Ovary (tissue), 3 donors: ENCODE results near the gene TEX29.

Experiments
- CTCF ChIP-seq, 3 donors: fragments of 450-650 bp in 2 of 3; fragments of 200-600 bp in 1 of 3; IDR thresholded peaks; one replicate each; pipeline versions ENCODE4 v1.5.1 to v1.8.0; 2016 to 2022; ENCODE audit warnings: antibody characterized with exemption in 3 of 3, mild to moderate bottlenecking in 1 of 3
- POLR2A ChIP-seq: fragments of 450-650 bp; IDR thresholded peaks from one replicate; pipeline ENCODE4 v1.6.1; 2017; ENCODE audit warnings: antibody characterized with exemption, mild to moderate bottlenecking, moderate library complexity
- donor health status: DM: no; HTN: no; CAD: no.

GRCh38 chr13:111284565-111284964 is 35.9 kb upstream of the TEX29 start:
- TF ChIP-seq CTCF (IDR thresholded peaks at IDR 0.05) (no peak), POLR2A (no peak)
